Activated CD4-positive, alpha-beta T cell treated with anti-CD3 and anti-CD28 coated beads for 36 hours (primary cell): ENCODE measurements around the gene SARDH. TPM values are rescaled to one million over a fixed set of nuclear protein-coding genes. Genes with fewer than 3 reads are reported as not detected.
A peak's percentile ranks its signal among the peaks of the same experiment; 100 is the strongest.
"Not testable (repeated sequence)": the region's sequence is repeated elsewhere in the genome, so short reads cannot be mapped to it uniquely, and the experiment has no call there.

ENCODE experiments used
- ATAC-seq: fragments of 200-7000 bp; cut with Tn5 transposase; one replicate; pipeline ENCODE4 v1.10.0; 2021; ENCODE audit warnings: mild to moderate bottlenecking, moderate library complexity
- CTCF ChIA-PET: fragments of 350-600 bp; sonication (Branson Sonifier 250); formaldehyde crosslinking; loops from one replicate; lab custom pipeline; 2021; ENCODE audit warnings: antibody characterized with exemption; lab: Charles Lee
- POLR2A ChIA-PET: fragments of 350-600 bp; sonication (Branson Sonifier 250); formaldehyde crosslinking; loops from one replicate; lab custom pipeline; 2021; ENCODE audit warnings: antibody characterized with exemption, inconsistent platforms; lab: Charles Lee
- DNase-seq: peaks from one replicate; pipeline ENCODE4 v3.0.0-alpha.2; 2020
- H3K27ac Mint-ChIP-seq: one replicate; pipeline ENCODE4 v1.8.0; 2021; ENCODE audit warnings: mixed read lengths
- H3K27me3 Mint-ChIP-seq: one replicate; pipeline ENCODE4 v1.8.0; 2021; ENCODE audit warnings: mixed read lengths
- H3K36me3 Mint-ChIP-seq: one replicate; pipeline ENCODE4 v1.8.0; 2021; ENCODE audit warnings: low read depth, mixed read lengths
- H3K4me1 Mint-ChIP-seq: one replicate; pipeline ENCODE4 v1.8.0; 2021; ENCODE audit warnings: mixed read lengths
- H3K4me3 Mint-ChIP-seq: one replicate; pipeline ENCODE4 v1.8.0; 2021; ENCODE audit warnings: mild to moderate bottlenecking, moderate library complexity, mixed read lengths
- H3K9me3 Mint-ChIP-seq: one replicate; pipeline ENCODE4 v1.8.0; 2021; ENCODE audit warnings: low read depth, mixed read lengths
- intact Hi-C, 2 experiments: fragments of 100-400 bp; cut with DNase I in 1 of 2; cut with micrococcal nuclease in 1 of 2; formaldehyde crosslinking; loops; one replicate each; pipeline versions ENCODE4 v1.14.2 to v1.15.1; 2022 to 2024; cut with DNase I, micrococcal nuclease
- total RNA-seq, 2 experiments: library from RNA; stranded (reverse); gene quantifications; one replicate each; pipeline ENCODE4 v1.2.3, GENCODE V29; 2021

Gene SARDH
- total RNA-seq, 2 experiments from 2014 or later = 7.8 to 8.2 TPM

GRCh38 chr9:133752739-133753446 lies 14.7 kb upstream of the SARDH start:
- POLR2A ChIA-PET = no interaction called here
- no peak for ATAC-seq
- CTCF ChIA-PET = no interaction called here
- Mint-ChIP-seq H3K36me3 (no peaks in the 10 kb centered on the region), H3K27me3 (peaks cover 22% of the 10 kb centered on the region), H3K9me3 (no peaks in the 10 kb centered on the region), H3K4me1 (no peaks in the 10 kb centered on the region), H3K27ac (no peak overlapping the region), H3K4me3 (no peak overlapping the region)
- intact Hi-C loops = no loop called here
- DNase-seq = no peak

- no peak for ATAC-seq
- Mint-ChIP-seq H3K4me1 (no peaks in the 10 kb centered on the region), H3K27me3 (peaks cover 22% of the 10 kb centered on the region), H3K9me3 (no peaks in the 10 kb centered on the region), H3K27ac (no peak overlapping the region), H3K4me3 (no peak overlapping the region), H3K36me3 (no peaks in the 10 kb centered on the region)
- intact Hi-C loops = no loop called here
- CTCF ChIA-PET = interaction anchor here (0.6 to 1.2 kb wide), 3 partner anchors 11 to 162 kb away, joined by 3 to 5 read pairs (median 3); no protein-coding TSS in a partner anchor
- POLR2A ChIA-PET = no interaction called here
- no peak for DNase-seq
Measured at GRCh38 chr9:133750982-133751649, 13.0 kb upstream of the SARDH start.

- Mint-ChIP-seq H3K27ac (no peak overlapping the region), H3K36me3 (no peaks in the 10 kb centered on the region), H3K27me3 (peaks cover 11% of the 10 kb centered on the region), H3K4me1 (no peaks in the 10 kb centered on the region), H3K9me3 (no peaks in the 10 kb centered on the region), H3K4me3 (no peak overlapping the region)
- ATAC-seq (no peak), DNase-seq (no peak)
- CTCF ChIA-PET = interaction anchor here (0.6 to 1.0 kb wide), 2 partner anchors 34 to 35 kb away, joined by 3 read pairs; no protein-coding TSS in a partner anchor
- intact Hi-C loops = no loop called here
- POLR2A ChIA-PET = no interaction called here
Measured at GRCh38 chr9:133747309-133747708, 9.2 kb upstream of the SARDH start.

- CTCF ChIA-PET, POLR2A ChIA-PET, H3K36me3 Mint-ChIP-seq: not testable (repeated sequence)
Measured at GRCh38 chr9:133744528-133744927, 6.4 kb upstream of the SARDH start.

DNA sequence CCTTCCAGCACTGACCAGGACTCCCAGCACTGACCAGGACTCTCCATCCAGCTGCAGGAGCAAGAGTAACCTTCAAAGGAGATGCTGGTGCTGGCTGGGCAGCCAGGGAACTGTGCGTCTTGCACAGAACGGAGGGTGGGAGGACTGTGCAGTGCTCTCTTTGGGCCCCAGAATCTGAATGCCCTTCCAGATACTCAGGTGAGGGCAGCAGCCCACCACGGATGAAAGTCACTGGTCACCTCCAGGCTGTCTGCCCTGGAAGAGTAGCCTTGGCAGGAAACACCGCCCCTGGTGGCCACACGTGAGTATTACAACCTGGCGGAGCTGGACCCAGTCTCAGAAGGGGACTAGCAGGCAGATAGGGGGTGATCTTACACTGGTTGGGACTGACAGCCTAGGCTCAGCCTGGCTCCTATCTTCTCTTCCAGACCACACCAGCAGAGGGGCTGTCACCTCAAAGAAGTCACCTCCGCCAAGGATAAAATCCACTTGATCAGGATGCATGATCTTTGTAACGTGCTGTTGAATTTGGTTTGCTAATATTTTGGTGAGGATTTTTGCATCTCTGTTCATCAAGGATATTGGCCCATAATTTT lies 4.8 kb upstream of the SARDH start:
- ChIA-PET POLR2A (no interaction called here), CTCF (interaction anchor here (0.6 to 2.0 kb wide), 34 partner anchors 9 to 963 kb away, joined by 3 to 11 read pairs (median 3); partner anchors contain the start of gene ADAMTSL2)
- H3K27ac Mint-ChIP-seq = no peak overlapping the region
- no peaks in the 10 kb centered on the region for H3K36me3 Mint-ChIP-seq
- H3K4me1 Mint-ChIP-seq = peaks cover 7% of the 10 kb centered on the region
- DNase-seq (peak; percentile 86), ATAC-seq (peak; percentile 79)
- H3K9me3 Mint-ChIP-seq = no peaks in the 10 kb centered on the region
- intact Hi-C loops = loop anchor here in 1 of 2 experiments (5.0 kb wide), 1 partner anchor 211 kb away; the partner anchor contains the start of gene ADAMTSL2
- no peaks in the 10 kb centered on the region for H3K27me3 Mint-ChIP-seq
- H3K4me3 Mint-ChIP-seq = no peak overlapping the region

More at GRCh38 chr9:133744528-133744927, 6.4 kb upstream of the SARDH start:
- ATAC-seq, H3K27me3 Mint-ChIP-seq, H3K27ac Mint-ChIP-seq, H3K9me3 Mint-ChIP-seq, H3K4me3 Mint-ChIP-seq, DNase-seq, H3K4me1 Mint-ChIP-seq: not testable (repeated sequence)
- intact Hi-C loops = loop anchor here in 1 of 2 experiments (5.0 kb wide), 1 partner anchor 212 kb away; the partner anchor contains the start of gene ADAMTSL2

- ATAC-seq (no peak), DNase-seq (no peak)
- Mint-ChIP-seq H3K27ac (no peak overlapping the region), H3K4me1 (peaks cover 10% of the 10 kb centered on the region), H3K9me3 (no peaks in the 10 kb centered on the region), H3K36me3 (no peaks in the 10 kb centered on the region), H3K27me3 (no peaks in the 10 kb centered on the region), H3K4me3 (no peak overlapping the region)
- CTCF ChIA-PET = interaction anchor here (0.5 to 2.0 kb wide), 29 partner anchors 9 to 556 kb away, joined by 3 to 11 read pairs (median 3); partner anchors contain the start of gene ADAMTSL2
- POLR2A ChIA-PET = no interaction called here
- intact Hi-C loops = loop anchor here in 1 of 2 experiments (5.0 kb wide), 1 partner anchor 210 kb away; the partner anchor contains the start of gene ADAMTSL2
Measured at GRCh38 chr9:133742251-133742650, 4.1 kb upstream of the SARDH start.

DNA sequence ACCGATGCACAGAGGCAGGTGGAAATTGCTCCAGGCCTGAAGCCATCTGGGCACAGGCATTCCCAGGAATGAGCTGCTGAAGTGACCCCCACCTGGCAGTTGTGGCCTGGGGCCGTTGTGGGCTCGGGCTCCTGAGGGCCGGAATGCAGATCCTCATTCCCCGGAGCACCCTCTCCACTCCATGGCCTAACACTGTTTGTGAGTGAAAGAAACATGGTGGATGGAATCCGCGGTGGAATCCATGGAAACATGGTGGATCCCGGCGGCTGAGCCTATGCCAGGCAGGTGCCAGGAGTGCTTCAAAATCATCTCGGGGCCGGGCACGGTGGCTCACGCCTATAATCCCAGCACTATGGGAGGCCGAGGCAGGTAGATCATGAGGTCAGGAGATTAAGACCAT lies 3.6 kb upstream of the SARDH start:
- Mint-ChIP-seq H3K4me3 (no peak overlapping the region), H3K9me3 (no peaks in the 10 kb centered on the region), H3K27ac (no peak overlapping the region), H3K36me3 (no peaks in the 10 kb centered on the region), H3K27me3 (no peaks in the 10 kb centered on the region), H3K4me1 (peaks cover 10% of the 10 kb centered on the region)
- ATAC-seq (no peak), DNase-seq (no peak)
- ChIA-PET POLR2A (no interaction called here), CTCF (interaction anchor here (0.6 to 2.0 kb wide), 10 partner anchors 8 to 358 kb away, joined by 3 to 11 read pairs (median 5); no protein-coding TSS in a partner anchor)
- intact Hi-C loops = loop anchor here in 1 of 2 experiments (5.0 kb wide), 1 partner anchor 209 kb away; the partner anchor contains the start of gene ADAMTSL2

- ChIA-PET POLR2A (no interaction called here), CTCF (interaction anchor here (0.6 to 1.0 kb wide), 2 partner anchors 9 to 150 kb away, joined by 3 to 5 read pairs; no protein-coding TSS in a partner anchor)
- H3K4me3 Mint-ChIP-seq = no peak overlapping the region
- no peaks in the 10 kb centered on the region for H3K36me3 Mint-ChIP-seq
- ATAC-seq (no peak), DNase-seq (no peak)
- H3K9me3 Mint-ChIP-seq = no peaks in the 10 kb centered on the region
- no peaks in the 10 kb centered on the region for H3K27me3 Mint-ChIP-seq
- intact Hi-C loops = loop anchor here in 1 of 2 experiments (5.0 kb wide), 1 partner anchor 209 kb away; the partner anchor contains the start of gene ADAMTSL2
- no peak overlapping the region for H3K27ac Mint-ChIP-seq
- H3K4me1 Mint-ChIP-seq = peaks cover 10% of the 10 kb centered on the region
Measured at GRCh38 chr9:133740911-133741310, 2.8 kb upstream of the SARDH start.

DNA sequence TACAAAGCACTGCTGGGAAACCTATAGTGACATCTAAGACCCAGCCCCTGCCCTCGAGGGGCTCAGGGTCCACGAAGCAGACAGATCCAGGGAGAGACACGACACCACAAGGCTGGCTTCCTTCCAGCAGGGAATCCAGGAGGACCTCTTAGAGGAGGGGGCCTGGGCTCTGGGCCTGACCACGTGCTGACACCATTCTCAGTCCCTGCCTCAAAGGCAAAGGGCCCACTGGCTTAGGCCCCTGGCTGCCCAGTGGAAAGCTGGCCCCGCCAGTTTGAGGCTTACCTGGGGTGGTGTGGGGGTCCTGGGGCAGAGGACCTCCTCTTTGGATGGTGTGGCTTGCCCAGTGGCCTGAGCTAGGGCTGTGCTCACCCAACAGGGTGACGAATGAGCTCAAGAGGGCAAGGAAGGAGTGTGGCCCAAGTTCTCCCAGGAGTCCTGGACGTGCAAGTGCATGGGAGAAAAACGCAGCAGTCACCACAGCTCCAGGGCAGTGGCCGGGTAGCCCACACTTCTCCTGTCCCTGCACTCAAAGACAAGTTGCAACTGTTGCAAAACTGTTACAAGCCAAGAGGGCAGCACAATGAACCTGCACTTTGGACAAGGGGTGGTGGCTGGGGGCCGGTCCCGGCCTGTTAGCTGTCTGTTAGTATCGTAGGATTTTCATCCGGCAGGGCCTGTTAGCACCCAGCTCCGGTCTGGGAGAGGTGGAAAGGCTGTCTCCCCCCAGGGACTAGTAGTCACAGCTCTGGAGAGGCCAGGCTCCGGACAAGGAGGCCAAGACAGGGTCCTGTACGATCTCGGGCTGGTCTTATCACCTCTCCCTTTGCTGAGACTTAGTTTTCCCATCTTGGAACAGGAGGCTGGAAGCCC lies 1.5 kb upstream of the SARDH start:
- no peaks in the 10 kb centered on the region for H3K36me3 Mint-ChIP-seq
- H3K4me3 Mint-ChIP-seq = no peak overlapping the region
- H3K27me3 Mint-ChIP-seq = no peaks in the 10 kb centered on the region
- intact Hi-C loops = loop anchor here in 1 of 2 experiments (5.0 kb wide), 1 partner anchor 207 kb away; the partner anchor contains the start of gene ADAMTSL2
- H3K27ac Mint-ChIP-seq = no peak overlapping the region
- no peak for DNase-seq
- H3K9me3 Mint-ChIP-seq = no peaks in the 10 kb centered on the region
- ChIA-PET POLR2A (no interaction called here), CTCF (interaction anchor here (0.7 to 1.0 kb wide), 2 partner anchors 11 to 23 kb away, joined by 3 to 5 read pairs; no protein-coding TSS in a partner anchor)
- no peak for ATAC-seq
- peaks cover 10% of the 10 kb centered on the region for H3K4me1 Mint-ChIP-seq

DNA sequence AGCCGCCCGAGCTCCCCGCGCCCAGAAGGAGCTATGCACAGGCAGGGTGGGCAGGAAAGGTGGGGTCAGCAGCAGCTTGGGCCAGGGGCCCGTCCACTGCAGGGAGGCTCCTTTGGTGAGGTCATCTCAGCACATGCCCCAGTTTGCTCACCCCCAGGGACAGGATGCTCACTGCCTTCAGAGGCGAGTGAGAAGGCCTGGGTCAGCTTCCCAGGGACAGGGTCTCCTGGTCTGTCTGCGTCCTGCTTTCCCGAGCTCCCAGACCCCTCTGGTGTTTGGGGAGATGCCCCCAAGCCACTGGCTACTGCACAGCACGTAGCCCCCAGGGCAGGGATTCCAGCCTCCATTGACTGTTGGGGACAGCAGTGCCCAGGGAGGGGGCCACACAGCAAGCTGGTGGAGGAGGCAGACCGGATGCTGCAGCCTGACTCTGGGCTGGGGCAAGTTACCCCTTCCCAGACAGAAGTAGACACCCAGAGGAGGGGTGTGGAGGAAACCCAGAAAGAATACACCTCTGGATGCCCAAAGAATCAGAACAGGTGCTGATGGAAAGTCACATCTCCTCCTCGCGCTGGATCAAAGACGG lies 581 bp upstream of the SARDH start:
- no peak overlapping the region for H3K27ac Mint-ChIP-seq
- POLR2A ChIA-PET = no interaction called here
- CTCF ChIA-PET = interaction anchor here (0.6 to 1.6 kb wide), 4 partner anchors 12 to 559 kb away, joined by 3 read pairs; no protein-coding TSS in a partner anchor
- peaks cover 10% of the 10 kb centered on the region for H3K4me1 Mint-ChIP-seq
- no peak for DNase-seq
- no peaks in the 10 kb centered on the region for H3K9me3 Mint-ChIP-seq
- no peaks in the 10 kb centered on the region for H3K36me3 Mint-ChIP-seq
- H3K4me3 Mint-ChIP-seq = peak overlapping the region; percentile 40
- ATAC-seq = peak; percentile 9
- intact Hi-C loops = no loop called here
- no peaks in the 10 kb centered on the region for H3K27me3 Mint-ChIP-seq
